Caco-2 (cell line): ENCODE results near the gene RAET1L. TPM values are rescaled to one million over a fixed set of nuclear protein-coding genes. Genes with fewer than 3 reads are reported as not detected.
"Not testable (repeated sequence)": the region's sequence is repeated elsewhere in the genome, so short reads cannot be mapped to it uniquely, and the experiment has no call there.

Experiments used
- BruUV-seq: library from RNA; stranded (reverse); fragments of 400-500 nt; replicated peaks from 2 replicates; lab custom pipeline; 2021; lab: Mats Ljungman, UMichigan
- CTCF ChIA-PET: fragments of 300-600 bp; sonication (Branson Sonifier 250); formaldehyde crosslinking; loops from one replicate; lab custom pipeline; 2022; ENCODE audit warnings: antibody characterized with exemption; lab: Charles Lee
- POLR2A ChIA-PET: fragments of 300-600 bp; sonication (Branson Sonifier 250); formaldehyde crosslinking; loops from one replicate; lab custom pipeline; 2022; ENCODE audit warnings: antibody characterized with exemption; lab: Charles Lee
- DNase-seq, 2 experiments: peaks; one replicate each; pipeline versions ENCODE4 v3.0.0 to v3.0.0-alpha.2; 2020 to 2022
- H3K27me3 ChIP-seq: replicated peaks from 2 replicates; pipeline ENCODE4 v1.6.0; 2011; ENCODE audit warnings: low read length; ENCODE audit not compliant: control insufficient read depth, insufficient read depth
- H3K36me3 ChIP-seq: 2 replicates; pipeline ENCODE4 v1.5.1; 2011; ENCODE audit warnings: low read length; ENCODE audit not compliant: control insufficient read depth, insufficient read depth
- H3K4me1 ChIP-seq: fragments of 250-450 bp; sonication (Bioruptor Pico); 2 replicates; pipeline ENCODE4 v1.5.1; 2020; ENCODE audit warnings: mild to moderate bottlenecking
- H3K4me3 ChIP-seq: 2 replicates; pipeline ENCODE4 v1.5.1; 2011; ENCODE audit warnings: low read depth, mild to moderate bottlenecking, control low read depth, low read length
- H3K9me3 ChIP-seq: fragments of 250-450 bp; sonication (Bioruptor Pico); 2 replicates; pipeline ENCODE4 v1.5.1; 2020; ENCODE audit warnings: mild to moderate bottlenecking, moderate library complexity
- H3K27ac Mint-ChIP-seq: one replicate; pipeline ENCODE4 v1.8.0; 2022; ENCODE audit warnings: mixed read lengths; ENCODE audit not compliant: unreplicated experiment
- H3K27me3 Mint-ChIP-seq: one replicate; pipeline ENCODE4 v1.8.0; 2022; ENCODE audit warnings: mixed read lengths; ENCODE audit not compliant: insufficient read depth, unreplicated experiment
- H3K36me3 Mint-ChIP-seq: one replicate; pipeline ENCODE4 v1.8.0; 2022; ENCODE audit warnings: mild to moderate bottlenecking, mixed read lengths; ENCODE audit not compliant: insufficient read depth, unreplicated experiment
- H3K4me1 Mint-ChIP-seq: one replicate; pipeline ENCODE4 v1.8.0; 2022; ENCODE audit warnings: low read depth, mixed read lengths; ENCODE audit not compliant: unreplicated experiment
- H3K4me3 Mint-ChIP-seq: one replicate; pipeline ENCODE4 v1.8.0; 2022; ENCODE audit warnings: mild to moderate bottlenecking, moderate library complexity, mixed read lengths; ENCODE audit not compliant: unreplicated experiment
- H3K9me3 Mint-ChIP-seq: one replicate; pipeline ENCODE4 v1.8.0; 2022; ENCODE audit warnings: mixed read lengths; ENCODE audit not compliant: unreplicated experiment
- CTCF ChIP-seq, 2 experiments: fragments of 200-600 bp in 1 of 2; IDR thresholded peaks; 1 replicate in 1 of 2; 2 replicates in 1 of 2; pipeline versions ENCODE4 v1.5.1 to v1.8.0; 2011 to 2022; ENCODE audit warnings: antibody characterized with exemption in 1 of 2, control low read depth in 1 of 2, inconsistent platforms in 1 of 2, low read depth in 1 of 2, low read length in 1 of 2, mild to moderate bottlenecking in 1 of 2, moderate library complexity in 1 of 2; ENCODE audit not compliant: insufficient read depth in 1 of 2, severe bottlenecking in 1 of 2, unreplicated experiment in 1 of 2
- intact Hi-C: fragments of 100-400 bp; cut with micrococcal nuclease; formaldehyde crosslinking; loops from one replicate; pipeline ENCODE4 v1.10.0; 2022; ENCODE audit not compliant: unreplicated experiment
- total RNA-seq: library from RNA; stranded (reverse); gene quantifications from 2 replicates; pipeline ENCODE4 v1.2.3, GENCODE V29; 2022

RAET1L gene
- total RNA-seq, 1 experiment from 2014 or later, result not detected

GRCh38 chr6:149969635-149970034, 55.7 kb downstream of the RAET1L start:
- H3K9me3 ChIP-seq, result no peaks in the 10 kb centered on the region
- H3K36me3 ChIP-seq, result no peaks in the 10 kb centered on the region
- CTCF ChIA-PET, result no interaction called here
- Mint-ChIP-seq H3K27me3 (peaks cover 3% of the 10 kb centered on the region), H3K9me3 (no peaks in the 10 kb centered on the region), H3K27ac (no peak overlapping the region), H3K4me3 (no peak overlapping the region), H3K4me1 (no peaks in the 10 kb centered on the region), H3K36me3 (peaks cover 3% of the 10 kb centered on the region)
- no peaks in the 10 kb centered on the region for H3K27me3 ChIP-seq
- no TSS peak for BruUV-seq
- DNase-seq, result no peak
- TF ChIP-seq CTCF (IDR thresholded peaks at IDR 0.05; ENCODE audit: insufficient read depth in 1 of 2, low read depth in 1 of 2, low read length in 1 of 2, severe bottlenecking in 1 of 2, unreplicated experiment in 1 of 2), result no peak
- H3K4me1 ChIP-seq, result no peaks in the 10 kb centered on the region
- no peak overlapping the region for H3K4me3 ChIP-seq
- intact Hi-C loops, result no loop called here
- POLR2A ChIA-PET, result no interaction called here

GRCh38 chr6:149968909-149969308, 56.4 kb downstream of the RAET1L start:
- H3K9me3 Mint-ChIP-seq, CTCF ChIA-PET: not testable (repeated sequence)

More at GRCh38 chr6:149968909-149969308, 56.4 kb downstream of the RAET1L start:
- H3K9me3 ChIP-seq, H3K36me3 Mint-ChIP-seq, POLR2A ChIA-PET, H3K4me3 Mint-ChIP-seq, DNase-seq, H3K4me1 ChIP-seq, H3K4me1 Mint-ChIP-seq, BruUV-seq, H3K4me3 ChIP-seq, H3K27ac Mint-ChIP-seq, intact Hi-C loops, H3K27me3 ChIP-seq, H3K36me3 ChIP-seq, H3K27me3 Mint-ChIP-seq: not testable (repeated sequence)

Other genes with a start within 250 kb of the RAET1L start
- 17.7 and 18.4 TPM in 2 replicates for gene LRP11, start 161.2 kb downstream of the RAET1L start, total RNA-seq
- gene RAET1E, start 127.4 kb downstream of the RAET1L start, total RNA-seq, result not detected in 2 replicates
- not detected in 2 replicates for gene RAET1G, start 102.4 kb downstream of the RAET1L start, total RNA-seq
- gene ULBP2, start 83.5 kb downstream of the RAET1L start, total RNA-seq, result 4.8 and 4.9 TPM in 2 replicates
- 5.4 and 7.7 TPM in 2 replicates for gene ULBP1, start 61.6 kb downstream of the RAET1L start, total RNA-seq
- gene ULBP3, start 43.6 kb upstream of the RAET1L start, total RNA-seq, result 8.1 and 8.5 TPM in 2 replicates
- gene PPP1R14C, start 117.5 kb upstream of the RAET1L start, total RNA-seq, result 2.4 and 2.5 TPM in 2 replicates